GM19099 (cell line): Measurements from ENCODE around the gene AHNAK.

Source experiments
- POLR2A ChIP-seq: IDR thresholded peaks from 3 replicates; pipeline ENCODE4 v1.6.1; 2011; ENCODE audit warnings: low read depth; ENCODE audit not compliant: insufficient read length; ENCODE audit errors: extremely low read depth

The AHNAK gene

DNA sequence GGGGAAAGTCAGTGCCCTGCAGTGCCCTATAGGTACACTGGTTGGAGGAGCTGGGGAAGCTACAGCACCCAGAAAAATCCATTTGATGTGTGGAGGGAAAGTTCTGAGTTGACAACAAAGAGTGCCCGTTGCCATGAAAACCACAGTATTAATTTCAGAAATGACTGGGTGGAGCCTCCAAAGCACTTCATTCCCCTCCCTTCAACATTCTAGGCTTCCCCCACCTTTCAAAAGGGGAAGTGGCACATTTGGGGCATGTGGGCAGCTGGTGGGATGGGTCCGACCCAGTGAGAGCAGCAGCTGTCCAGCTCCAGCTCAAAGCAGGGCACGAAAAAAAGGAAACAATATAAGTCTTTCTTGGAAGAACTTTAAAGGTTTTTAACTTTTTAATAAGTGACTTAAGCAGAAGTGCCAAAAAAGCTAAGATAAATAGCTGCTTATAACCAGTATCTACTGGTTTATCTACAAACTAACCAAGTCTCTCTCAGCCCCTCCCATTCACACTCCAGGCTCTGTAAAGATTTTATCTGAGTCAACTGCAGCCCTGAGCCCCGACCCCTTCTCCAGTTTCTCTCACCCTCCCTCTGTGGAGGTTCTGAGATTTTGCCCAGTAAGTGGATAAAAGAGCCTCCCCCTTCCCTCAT, 9.0 kb upstream of the AHNAK start:
- no peak for TF ChIP-seq POLR2A

- no peak for TF ChIP-seq POLR2A
These were observed 8.0 kb upstream of the AHNAK start for GRCh38 chr11:62554387-62555167.

GRCh38 chr11:62553839-62554361, 7.3 kb upstream of the AHNAK start:
- TF ChIP-seq POLR2A, result no peak

DNA sequence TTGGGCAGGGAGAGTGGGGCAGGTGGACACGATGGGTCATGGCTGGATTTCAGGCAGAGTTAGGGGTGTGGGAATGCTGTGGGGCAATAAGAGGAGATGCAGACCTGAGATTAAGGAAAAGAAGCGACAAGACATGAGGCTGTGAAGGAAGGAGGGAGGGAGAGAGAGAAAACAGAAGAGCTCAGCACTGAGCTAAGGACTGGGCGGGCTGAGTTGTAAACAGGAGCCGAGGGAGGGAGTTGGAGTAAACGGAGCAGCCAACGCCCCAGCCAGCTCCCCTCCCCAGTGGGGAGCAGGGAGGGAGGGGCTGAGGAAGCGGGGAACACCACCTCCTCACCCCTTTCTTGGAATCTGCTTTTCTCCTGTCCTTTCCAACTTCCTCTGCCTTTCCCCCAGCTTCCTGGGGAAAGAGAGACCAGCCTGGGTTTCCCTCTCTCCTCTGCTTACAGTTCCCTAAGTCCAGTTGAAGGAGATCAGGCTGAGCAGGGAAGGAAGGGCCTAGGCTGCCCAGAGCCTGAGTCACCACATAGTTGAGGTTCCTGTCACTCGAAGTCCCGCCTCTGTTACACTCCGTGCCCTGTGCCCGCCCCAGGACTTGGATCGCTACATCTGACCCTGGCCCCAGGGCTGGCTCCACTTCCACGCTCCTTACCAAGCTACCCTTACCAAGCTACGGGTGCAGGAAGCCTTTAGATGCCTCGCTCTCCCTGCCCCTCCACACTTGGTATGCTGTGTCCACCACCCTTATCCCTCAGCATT, 6.7 kb upstream of the AHNAK start:
- TF ChIP-seq POLR2A, result no peak

GRCh38 chr11:62552485-62553079, 6.0 kb upstream of the AHNAK start:
- no peak for TF ChIP-seq POLR2A

DNA sequence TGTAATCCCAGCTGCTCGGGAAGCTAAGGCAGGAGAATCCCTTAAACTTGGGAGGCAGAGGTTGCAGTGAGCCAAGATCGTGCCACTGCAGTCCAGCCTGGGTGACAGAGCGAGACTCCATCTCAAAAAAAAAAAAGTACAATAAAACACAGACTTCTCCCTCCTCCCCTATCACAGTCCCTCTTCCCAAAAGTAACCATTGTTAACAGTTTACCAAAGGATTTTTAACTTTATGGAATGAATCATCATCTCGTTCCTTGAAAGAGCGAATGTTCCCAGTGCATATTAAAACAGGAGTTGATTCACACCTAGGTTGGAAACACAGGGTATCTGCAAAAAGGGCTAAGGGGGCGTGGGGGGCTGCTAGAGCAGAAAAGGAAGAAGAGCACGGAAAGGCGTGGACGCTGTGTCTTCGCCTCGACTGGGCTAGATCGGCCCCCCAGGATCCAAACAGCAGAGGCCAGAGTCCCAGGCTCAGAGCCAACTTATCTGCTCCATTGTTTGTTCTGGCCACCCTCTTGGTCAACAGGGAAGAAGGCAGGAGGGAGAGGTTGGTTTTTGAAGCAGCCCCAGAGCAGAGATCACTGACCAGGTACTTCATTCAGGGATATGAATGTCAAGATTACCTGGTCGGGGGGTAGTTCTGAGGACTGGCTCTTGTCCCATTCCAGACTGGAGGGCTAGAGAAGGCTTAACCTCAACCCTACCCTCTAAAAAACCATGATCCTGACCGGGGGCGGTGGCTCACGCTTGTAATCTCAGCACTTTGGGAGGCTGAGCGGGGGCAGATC, 2.1 kb upstream of the AHNAK start:
- no peak for TF ChIP-seq POLR2A

GRCh38 chr11:62547691-62548281, 1.2 kb upstream of the AHNAK start:
- no peak for TF ChIP-seq POLR2A

GRCh38 chr11:62546929-62547625, 471 bp upstream of the AHNAK start:
- no peak for TF ChIP-seq POLR2A

GRCh38 chr11:62545437-62546243, 966 bp downstream of the AHNAK start:
- no peak for TF ChIP-seq POLR2A

DNA sequence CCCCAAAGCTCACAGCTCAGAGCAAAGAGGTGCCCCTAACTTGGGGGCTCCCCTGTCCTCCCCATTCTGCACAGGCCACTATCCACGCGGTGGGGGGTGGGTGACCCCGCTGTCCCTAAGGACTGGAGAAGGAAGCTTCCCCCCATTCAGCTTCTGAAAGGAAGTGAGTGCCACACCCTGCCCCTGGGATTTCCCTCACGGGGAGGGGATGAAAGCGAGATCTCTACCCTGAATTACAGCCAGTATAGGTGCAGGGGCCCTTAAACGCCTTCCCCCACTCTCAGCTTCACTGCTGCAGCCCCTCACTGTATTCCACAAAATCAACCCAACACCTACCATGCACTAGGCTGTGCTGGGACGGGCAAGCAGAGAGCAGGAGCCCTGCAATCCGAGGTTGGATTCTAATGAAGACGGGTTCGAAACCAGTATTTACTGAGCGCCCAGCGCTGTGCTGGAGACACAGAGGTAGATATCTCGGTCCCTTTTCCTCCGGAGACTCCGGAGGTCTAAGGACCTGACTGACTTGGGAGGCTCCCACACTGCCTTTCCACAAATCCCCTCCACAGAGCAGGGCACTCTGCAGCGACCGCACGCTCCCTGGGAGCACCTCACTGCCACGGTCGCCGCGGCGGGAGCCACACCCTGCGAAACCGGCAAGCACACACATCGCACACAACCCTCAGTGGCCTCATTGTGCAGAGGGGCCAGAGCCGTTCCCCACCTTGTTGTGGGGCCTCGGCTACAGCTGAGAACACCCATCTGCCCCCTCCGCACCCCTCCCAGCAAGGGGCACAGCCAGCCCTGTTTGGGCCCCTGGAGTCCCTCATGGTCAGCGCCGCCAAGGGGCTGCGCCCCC, 1.8 kb downstream of the AHNAK start:
- TF ChIP-seq POLR2A, result no peak

DNA sequence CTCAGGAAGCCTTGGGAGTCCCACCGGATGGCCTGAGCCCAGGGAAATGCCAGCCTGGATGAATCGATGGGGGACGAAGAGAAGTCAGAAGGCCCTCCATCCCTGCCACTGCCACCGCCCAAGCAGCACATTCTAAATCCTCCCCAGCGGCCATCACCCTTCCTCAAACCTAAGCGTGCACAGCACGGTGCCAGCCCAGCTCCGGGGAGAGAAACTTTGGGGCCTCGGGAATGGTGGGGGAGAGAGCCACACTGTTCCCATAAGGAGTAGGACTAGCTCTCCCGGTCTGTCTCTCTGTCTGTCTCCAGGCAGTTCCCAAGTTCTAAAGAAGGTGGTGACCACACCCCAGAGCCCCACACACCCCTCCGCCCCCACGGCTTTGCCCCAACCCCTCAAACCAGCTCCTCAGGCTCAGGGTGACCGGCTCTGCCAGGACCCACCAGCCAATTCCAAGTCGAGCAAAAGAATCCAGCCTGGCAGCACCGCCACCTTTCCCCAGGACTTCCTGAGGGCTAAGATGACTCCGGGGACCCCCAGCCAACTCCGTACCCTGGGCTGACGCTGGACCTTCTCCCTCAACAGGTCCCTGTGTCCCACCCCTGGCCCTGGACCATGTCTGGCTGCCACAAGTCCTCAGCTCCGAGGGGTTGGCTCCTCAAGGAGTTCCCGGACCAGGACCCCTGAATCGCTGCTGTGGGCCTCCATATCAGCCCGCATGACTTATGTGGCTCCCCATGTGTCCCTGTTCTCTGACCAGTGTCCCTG, 2.7 kb downstream of the AHNAK start:
- TF ChIP-seq POLR2A, result no peak
